Measurements from ENCODE around the gene CSRNP3.

DNA sequence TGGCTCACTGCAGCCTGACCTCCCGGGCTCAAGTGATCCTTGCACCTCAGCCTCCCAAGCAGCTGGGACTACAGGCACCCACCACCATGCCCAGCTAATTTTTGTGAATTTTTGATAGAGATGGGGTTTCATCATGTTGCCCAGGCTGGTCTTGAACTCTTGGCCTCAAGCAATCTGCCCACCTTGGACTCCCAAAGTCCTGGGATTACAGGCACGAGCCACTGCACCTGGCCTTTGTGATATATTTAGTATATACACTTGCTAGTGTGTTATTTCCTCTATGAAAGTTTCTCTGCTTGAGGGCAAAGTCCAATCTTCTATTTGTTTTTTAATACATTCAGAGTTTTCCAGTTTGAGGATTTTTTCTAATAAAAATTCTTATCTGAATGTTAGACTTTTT is 205.3 kb downstream of the CSRNP3 start:
- TF ChIP-seq ZNF677 (tag by site-specific recombination; IDR thresholded peaks at IDR 0.05), result no peak
- TF ChIP-seq ZNF792 (tag by site-specific recombination; IDR thresholded peaks at IDR 0.05), result no peak
- no peak for TF ChIP-seq ZBTB7A (tag by site-specific recombination; IDR thresholded peaks at IDR 0.05; ENCODE audit: low read depth)
